Activated naive CD4-positive, alpha-beta T cell (primary cell): ENCODE data around the gene RASA2.
"Not testable (repeated sequence)": the region's sequence is repeated elsewhere in the genome, so short reads cannot be mapped to it uniquely, and the experiment has no call there.

Source experiments
- DNase-seq, 4 experiments: peaks; one replicate each; lab custom pipeline; 2025; lab: John Stamatoyannopoulos, UW

Gene RASA2

DNA sequence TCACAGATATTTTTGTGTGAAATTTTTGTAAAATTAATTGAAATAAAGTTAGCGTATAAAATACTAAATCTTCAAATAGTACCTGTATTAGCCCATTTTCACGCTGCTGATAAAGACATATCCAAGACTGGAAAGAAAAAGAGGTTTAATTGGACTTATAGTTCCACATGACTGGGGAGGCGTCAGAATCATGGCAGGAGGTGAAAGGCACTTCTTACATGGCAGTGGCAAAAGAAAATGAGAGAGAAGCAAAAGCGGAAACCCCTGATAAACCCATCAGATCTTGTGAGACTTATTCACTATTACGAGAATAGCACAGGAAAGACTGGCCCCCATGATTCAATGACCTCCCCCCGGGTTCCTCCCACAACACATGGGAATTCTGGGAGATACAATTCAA lies 49.2 kb downstream of the RASA2 start:
- DNase-seq, result not testable (repeated sequence)

DNA sequence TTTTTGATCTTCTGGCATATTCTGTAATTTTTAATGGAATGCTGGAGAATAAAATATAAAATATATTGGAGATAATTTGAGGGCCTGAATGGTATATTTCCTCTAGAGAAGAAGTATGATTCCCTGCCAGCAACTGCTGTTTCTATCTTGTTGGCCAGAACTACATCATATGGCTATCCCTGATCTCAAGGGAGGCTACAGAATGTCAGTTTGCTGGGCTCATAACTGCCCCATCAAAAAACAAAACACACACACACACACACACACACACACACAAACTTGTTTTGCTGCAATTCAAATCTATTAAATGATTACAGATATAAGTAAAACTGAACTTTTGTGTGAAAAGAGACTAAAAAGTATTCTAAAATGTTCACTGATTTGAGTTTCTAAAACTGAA lies 51.0 kb downstream of the RASA2 start:
- DNase-seq, result no peak

DNA sequence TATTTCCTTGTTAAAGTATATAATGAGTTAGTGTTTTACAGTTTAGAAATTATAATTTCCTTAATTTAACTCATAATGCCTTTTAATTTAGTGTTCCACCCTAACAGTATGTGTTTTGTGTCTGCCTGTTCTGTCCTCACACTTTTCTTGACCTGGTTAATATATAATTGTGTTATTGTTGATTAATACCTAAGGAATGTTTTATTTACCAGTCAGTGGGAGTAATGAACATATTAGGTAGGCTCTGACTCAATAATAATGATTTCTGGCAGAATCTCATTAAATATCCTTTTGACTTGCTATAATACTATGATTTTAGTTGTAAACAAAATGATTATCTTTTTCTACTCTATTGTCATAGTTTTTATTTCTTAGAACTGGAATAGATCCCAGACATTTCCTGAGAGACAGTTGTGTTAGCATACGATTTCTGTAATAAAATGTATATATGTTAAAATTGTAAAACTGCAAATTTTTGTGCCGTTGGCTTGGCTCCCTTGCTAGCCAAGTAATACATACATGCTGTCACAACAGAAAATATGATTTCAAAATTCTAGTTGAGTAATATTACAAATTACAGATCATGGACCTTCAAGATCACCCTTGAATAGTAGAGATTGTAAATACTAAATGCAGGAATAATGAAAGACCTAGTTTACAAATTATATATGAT lies 51.9 kb downstream of the RASA2 start:
- no peak for DNase-seq

DNA sequence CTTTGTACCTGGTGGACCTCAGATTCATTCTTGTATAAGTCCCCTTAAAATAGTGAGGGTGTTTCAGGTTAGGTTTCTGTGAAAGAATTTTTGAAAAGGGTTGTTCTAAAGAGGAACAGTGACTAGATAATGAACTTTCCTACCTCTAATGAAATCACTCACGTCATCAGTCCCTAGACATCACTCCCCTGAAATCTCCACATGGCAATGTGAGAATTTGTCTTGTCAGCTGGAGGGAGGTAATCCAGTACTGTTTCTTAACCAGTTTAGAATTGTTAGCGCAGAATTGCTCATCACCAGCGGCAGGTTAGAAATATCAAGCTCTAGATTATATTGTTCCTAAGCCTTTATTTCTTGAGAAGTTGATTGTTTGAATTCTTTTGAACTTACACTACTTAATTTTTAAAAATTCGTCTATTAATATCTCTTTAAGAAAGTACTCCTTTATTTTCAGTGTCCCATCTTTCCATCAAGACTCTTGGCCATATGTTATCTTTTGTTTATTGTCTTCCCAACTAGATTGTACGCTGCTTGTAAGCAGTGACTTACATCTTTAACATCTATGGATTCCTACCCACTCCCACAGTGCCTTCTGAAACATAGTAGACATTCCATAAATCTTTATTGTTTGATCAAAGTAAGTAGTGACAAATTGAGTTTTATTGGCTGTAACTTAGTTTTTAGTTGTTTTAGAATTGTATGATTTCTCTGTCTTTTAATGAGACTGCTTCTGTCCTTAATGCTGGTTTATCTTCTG lies 52.8 kb downstream of the RASA2 start:
- no peak for DNase-seq

DNA sequence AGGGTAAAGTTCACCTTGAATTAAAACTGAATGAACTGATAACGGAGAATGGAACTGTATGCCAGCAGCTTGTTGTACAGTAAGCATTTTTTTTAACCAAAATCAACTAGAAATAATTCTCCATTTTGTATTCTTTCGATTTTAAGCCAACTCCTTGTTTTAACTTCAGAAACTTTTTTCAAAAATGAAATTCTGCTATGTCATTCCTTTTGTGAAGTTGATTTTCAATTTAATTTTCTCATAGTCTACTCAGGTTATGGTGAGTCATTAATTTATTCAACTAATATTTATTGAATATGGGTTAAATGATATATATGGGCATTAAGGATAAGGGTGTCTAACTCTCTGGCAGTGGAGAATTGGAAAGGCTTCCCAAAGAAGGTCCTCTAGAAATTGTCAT lies 53.7 kb downstream of the RASA2 start:
- no peak for DNase-seq

DNA sequence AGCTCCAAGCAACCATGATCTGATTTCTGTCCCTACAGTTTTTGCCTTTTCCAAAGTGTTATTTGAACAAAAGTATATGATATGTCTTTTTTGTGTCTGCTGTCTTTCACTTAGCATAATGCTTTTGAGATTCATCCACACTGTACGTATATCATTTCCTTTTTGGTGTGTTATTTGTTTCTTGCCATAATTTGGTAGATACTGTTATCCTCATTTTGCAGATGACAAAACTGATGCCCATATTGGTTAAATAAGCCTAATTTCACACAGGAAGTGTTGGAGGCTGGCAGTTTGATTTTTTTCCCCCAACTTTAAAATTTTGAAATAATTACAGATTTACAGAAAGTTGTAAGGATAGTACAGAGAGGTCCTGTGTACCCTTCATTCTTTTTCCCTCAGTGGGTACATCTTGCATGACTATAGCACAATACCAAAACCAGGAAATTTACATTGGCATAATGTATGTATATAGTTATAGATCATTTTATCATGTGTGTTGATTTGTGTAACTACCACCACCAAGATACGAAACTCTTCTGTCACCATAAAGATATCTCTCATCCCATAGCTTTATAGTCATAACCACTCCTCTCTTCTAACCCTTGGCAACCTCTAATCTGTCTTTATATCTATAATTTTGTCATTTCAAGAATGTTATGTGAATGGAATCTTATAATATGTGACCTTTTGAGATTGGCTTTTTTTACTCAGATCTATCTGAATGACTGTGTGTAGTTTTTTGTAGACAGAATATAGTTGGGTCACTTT lies 55.6 kb downstream of the RASA2 start:
- no peak for DNase-seq

DNA sequence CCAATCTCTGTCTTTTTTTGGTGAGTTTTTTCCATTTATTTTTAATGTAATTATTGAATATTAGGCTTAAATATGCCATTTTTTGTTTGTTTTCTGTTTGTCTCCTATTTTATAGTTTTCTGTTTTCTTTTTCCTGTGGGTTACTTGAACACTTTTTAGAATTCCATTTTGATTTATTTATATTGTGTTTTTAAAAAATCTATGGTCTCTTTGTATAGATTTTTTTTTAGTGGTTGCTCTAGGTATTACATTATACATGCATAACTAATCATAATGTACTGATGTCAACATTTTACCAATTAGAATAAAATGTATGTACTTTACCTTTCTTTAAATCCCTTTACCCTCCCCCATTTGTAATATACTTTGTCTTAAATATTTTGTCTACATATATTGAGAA lies 56.2 kb downstream of the RASA2 start:
- DNase-seq, result no peak

DNA sequence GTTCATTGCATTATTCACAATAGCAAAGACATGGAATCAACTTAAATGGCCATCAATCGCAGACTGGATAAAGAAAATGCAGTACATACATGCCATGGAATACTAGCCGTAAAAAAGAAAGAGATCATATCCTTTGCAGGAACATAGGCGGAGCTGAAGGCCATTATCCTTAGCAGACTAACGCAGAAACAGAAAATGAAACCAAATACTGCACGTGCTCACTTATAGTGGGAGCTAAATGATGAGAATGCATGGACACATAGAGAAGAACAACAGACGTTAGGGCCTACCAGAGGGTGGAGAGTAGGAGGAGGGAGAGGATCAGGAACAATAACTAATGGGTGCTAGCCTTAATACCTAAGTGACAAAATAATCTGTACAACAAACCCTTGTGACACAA lies 57.9 kb downstream of the RASA2 start:
- no peak for DNase-seq

DNA sequence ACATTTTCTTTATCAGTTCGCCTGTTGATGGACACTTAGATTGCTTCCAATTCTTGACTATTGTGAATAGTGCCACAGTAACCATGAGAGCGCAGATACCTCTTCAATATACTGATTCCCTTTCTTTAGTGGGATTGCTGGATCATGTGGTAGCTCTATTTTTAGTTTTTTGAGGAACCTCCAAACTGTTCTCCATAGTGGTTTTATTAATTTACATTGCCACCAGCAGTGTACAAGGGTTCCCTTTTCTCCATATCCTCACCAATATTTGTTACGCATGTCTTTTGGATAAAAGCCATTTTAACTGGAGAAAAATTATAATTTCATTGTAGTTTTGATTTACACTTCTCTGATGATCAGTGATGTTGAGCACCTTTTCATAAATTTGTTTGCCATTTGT lies 59.3 kb downstream of the RASA2 start:
- DNase-seq, result no peak

DNA sequence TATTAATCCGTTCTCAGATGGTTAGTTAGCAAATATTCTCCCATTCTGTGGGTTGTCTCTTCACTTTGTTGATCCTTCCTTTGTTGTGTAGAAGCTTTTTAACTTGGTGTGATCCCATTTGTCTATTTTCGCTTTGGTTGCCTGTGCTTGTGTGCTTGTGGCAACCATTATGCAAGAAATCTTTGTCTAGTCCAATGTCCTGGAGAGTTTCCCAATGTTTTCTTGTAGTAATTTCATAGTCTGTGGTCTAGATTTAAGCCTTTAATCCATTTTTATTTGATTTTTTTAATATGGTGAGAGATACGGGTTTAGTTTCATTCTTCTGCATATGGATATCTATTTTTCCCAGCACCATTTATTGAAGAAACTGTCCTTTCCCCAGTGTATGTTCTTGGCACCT lies 59.8 kb downstream of the RASA2 start:
- no peak for DNase-seq

DNA sequence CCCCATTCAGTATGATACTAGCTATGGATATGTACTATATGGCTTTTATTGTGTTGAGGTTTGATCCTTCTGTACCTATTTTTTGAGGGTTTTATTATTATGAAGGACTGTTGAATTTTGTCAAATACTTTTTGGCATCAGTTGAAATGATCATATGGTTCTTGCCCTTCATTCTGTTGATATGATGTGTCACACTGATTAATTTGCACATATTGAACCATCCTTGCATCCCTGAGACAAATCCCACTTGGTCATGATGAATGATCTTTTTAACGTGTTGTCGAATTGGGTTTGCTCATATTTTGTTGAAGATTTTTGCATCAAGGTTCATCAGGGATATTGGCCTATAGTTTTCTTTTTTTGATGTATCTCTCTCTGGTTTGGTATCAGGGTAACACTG lies 61.0 kb downstream of the RASA2 start:
- no peak for DNase-seq

DNA sequence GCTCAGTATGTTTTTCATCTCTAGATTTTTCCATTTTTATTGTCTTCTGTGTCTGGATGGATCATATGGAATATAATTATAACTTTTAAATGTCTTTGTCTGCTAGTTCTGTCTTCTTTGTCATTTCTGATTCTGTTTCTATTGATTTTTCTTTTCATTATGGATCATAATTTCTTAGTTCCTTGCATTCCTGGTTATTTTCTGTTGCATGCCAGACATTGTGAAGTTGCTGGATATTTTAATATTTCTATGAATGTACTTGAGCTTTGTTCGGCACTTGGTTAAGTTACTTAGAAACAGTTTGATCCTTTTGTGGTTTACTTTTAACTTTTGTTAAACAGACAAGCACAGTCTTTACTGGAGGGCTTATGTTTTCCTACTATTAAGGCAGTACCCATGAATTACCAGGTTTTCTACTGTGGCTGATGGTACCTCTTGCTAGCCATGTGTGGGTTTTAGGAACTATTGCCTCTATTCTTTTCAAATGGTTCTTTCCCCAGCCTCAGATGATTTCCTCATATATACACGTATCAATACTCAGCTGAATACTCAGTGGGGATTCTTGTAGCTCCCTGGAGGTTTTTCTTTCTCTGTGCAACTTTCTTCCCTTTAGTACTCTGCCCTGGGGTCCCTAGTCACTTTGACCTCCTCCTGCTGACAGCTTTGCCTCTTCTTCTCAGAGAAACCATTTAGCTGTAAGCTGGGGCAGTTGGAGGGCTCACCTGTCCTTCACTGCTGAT lies 64.3 kb downstream of the RASA2 start:
- no peak for DNase-seq

DNA sequence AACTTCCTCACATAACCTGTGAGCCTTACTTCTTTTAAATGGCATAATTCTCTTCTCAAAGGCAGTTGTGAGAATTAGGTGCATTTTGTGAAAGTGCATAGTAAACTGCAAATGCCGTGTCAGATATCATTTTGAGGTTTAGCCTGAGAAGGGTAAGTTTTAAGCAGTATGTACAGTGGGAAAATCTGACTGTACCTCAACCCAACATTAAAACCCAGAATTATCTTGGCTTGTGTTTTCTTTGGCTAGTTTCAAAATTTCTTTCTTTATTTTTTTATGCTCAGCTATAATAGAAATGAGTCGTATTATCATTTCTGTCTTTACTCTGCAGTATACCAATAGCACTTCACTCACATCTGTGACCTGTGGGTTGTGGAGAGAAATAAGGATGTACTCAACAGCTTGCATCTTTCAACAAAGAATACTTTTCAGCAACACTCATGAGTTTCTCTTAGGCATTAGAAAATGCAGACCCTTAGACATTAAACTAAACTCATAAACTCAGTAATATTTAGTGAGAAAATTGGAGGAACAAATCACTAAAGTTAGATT lies 65.7 kb downstream of the RASA2 start:
- no peak for DNase-seq

DNA sequence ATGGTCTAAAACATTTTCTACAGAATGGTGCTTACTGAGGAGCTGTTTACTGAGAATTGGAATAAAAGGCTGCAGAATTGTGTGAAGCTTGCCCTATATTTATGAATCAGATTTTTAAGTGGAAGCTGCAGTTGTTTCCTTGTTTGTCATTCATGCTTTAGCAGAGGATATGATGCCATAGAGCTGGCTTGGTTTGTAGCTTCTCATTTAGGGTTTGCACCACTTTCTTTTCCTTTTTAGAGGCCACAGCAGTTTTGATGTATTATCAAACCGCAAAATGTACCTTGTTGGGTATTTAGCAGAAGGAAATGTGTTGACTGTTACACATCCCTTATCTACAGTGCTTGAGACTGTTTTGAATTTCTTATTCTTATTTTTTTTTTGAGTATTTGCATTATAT lies 66.2 kb downstream of the RASA2 start:
- DNase-seq, result no peak

DNA sequence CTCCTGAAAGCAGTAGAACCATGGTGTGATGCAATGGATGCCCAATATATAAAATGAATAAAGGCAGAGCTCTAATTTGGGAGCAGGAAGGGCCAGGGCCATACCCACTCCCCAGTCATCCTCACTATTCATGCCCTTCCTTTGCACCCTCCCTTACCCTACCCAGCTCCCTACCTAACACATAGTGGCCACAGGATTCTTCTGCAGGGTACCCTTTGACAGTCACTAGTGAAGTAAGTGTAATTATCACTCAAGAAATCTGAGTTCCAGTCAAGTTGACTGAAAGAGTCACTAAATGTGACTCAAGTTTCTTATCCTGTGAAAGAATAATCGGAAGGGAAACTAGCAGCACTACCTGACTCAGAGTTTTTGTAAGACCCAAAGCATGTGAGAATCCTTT lies 69.2 kb downstream of the RASA2 start:
- DNase-seq, result no peak

DNA sequence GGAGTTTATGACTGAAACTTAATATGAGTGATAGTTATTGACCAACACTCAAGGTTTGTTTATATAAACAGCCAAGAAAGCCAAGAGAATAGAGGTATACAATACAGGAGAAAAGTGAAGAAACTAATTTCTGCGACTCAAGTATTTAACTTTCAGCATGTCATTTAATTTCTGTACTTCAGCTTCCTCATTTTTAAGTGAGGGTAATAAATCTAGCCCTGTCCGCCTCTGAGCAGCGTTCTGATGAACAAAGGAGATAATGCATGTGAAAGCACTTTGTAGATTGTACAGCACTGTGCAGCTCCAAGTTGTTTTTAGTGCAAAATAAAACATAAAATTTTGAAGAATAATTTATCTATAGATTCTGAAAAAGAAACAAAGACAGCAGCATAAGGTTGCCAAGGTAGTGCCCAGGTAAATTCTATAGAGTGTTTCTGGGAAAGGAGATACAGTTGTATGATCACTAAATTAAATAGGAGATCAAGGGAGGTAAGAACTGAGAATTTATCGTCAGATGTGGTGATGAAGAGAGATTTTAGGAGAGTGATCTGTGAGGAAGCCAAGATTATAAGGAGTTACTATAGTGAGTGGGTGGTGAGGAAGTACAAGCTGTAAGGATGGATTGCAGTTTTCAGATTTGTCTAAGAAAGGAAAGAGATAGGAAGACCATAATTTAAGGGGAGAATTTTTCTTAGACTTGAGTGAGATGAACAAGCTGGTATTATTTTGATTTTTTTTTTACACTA lies 71.3 kb downstream of the RASA2 start:
- no peak for DNase-seq

DNA sequence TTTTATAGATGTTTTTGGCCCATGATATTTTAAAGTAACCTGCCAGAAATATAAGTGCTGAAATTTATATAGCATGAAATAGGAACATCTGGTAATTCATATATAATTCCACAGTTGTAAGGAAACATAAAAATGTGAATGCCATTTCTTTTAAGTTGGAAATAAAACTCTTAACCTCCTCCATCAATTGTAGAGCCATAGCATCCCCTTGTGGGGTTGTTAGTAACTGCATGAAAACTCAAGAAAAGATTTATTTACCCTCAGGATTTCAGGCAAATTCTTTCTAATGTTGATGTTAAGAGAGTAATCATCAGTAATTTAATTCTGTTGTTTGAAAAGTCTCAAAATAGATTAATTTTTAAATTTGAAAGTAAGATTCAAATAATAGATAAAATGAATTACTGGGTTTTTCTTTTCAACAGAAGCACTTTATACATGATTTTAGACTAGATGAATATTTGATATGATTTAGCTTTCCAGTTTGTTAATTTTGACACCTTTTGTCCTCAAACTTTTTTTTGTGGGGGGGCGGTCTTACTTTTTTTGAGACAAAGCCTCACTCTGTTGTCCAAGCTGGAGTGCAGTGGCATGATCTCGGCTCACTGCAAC lies 74.7 kb downstream of the RASA2 start:
- DNase-seq, result peak in 1 of 4 experiments; percentile 2

DNA sequence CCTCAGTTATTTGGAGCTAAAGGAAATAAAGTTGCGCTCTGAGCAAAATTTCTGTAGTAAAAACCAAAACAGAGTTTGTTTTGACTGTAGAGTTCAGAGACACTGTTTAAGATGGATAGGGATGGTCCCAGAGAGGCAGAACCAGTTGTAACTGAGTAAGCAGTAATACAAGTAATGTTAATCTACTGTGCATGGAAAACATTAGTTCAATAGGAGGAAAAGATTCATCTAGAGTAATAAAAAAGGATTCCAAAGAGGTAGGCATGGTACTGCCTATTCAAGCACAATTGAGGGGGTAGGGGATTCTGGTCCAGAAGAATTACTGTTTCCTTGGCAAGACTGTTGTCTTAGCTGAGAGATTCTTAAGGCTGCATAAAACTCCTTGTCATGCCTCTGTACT lies 77.4 kb downstream of the RASA2 start:
- no peak for DNase-seq

DNA sequence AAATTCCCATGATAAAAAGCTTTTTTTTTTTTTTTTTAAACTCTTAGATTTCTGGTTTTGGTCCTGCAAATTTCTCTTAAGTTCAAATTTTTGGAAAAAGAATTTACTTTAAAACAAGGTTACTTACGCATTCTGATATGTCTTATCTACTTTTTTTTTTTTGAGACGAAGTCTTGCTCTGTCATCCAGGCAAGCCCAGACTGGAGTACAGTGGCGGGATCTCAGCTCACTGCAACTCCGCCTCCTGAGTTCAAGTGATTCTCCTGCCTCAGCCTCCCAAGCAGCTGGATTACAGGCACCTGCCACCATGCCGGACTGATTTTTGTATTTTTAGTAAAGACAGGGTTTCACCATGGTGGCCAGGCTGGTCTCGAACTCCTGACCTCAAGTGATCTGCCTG lies 83.2 kb downstream of the RASA2 start:
- no peak for DNase-seq

DNA sequence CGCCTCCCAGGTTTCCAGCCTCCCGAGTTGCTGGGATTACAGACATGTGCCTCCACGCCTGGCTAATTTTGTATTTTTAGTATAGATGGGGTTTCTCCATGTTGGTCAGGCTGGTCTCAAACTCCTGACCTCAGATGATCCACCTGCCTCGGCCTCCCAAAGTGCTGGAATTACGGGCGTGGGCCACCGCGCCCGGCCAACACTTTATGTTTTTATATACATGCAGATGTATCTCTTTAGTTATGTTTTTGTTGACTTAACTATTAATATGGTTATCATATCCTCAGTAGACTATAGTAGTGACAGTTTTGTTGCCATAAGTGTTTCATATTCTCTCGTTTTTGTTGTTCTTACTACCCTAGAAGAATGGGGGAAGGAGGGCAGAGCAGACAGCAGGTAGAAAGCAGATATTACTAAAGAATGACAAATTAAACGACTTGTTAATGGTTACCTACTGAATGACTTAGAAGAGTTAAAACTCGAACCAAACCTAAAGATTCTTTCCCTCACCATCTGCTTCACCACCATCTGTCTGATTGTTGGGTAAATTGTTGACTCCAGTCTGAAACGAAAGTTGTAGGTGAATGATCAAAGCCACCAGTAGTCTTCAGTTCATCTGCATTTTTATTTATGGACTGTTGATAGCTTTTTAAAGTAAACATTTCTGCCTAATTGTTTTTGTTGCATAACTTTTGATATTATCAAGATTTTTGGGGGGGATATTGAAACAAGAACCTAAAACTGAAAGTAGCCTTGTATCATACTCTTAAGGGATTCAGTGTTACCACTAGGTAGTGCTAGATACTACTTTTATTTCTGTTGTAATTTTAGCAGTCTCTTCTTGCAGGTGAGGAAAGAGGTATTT lies 89.3 kb downstream of the RASA2 start:
- no peak for DNase-seq
